ENCODE results near the gene ZNF511.

Gene ZNF511

GRCh38 chr10:133353988-133354605 lies 45.4 kb downstream of the ZNF511 start:
- H3K27ac ChIP-seq = no peak overlapping the region
- no peaks in the 10 kb centered on the region for H3K36me3 ChIP-seq (ENCODE audit: insufficient read depth, low read length)
- no peak overlapping the region for H3K4me3 ChIP-seq
- no peak for TF ChIP-seq POLR2AphosphoS5 (IDR thresholded peaks at IDR 0.05; ENCODE audit: borderline replicate concordance, low read depth, low read length)
- no peak for TF ChIP-seq FOXP2 (optimal IDR thresholded peaks at IDR 0.05; ENCODE audit: control extremely low read depth, extremely low read length, insufficient read depth)
- TF ChIP-seq EZH2 (IDR thresholded peaks at IDR 0.05) = no peak
- H3K9ac ChIP-seq (ENCODE audit: insufficient read length) = no peak overlapping the region
- no peak for DNase-seq (ENCODE audit: low read depth, low spot score)
- no peaks in the 10 kb centered on the region for H3K9me3 ChIP-seq (ENCODE audit: low read depth, low read length)

- H3K27ac ChIP-seq = no peak overlapping the region
- DNase-seq (ENCODE audit: low read depth, low spot score) = no peak
- TF ChIP-seq FOXP2 (optimal IDR thresholded peaks at IDR 0.05; ENCODE audit: control extremely low read depth, extremely low read length, insufficient read depth) (no peak), POLR2AphosphoS5 (IDR thresholded peaks at IDR 0.05; ENCODE audit: borderline replicate concordance, low read depth, low read length) (no peak), EZH2 (IDR thresholded peaks at IDR 0.05) (no peak)
- H3K9ac ChIP-seq (ENCODE audit: insufficient read length) = no peak overlapping the region
- no peaks in the 10 kb centered on the region for H3K9me3 ChIP-seq (ENCODE audit: low read depth, low read length)
- no peaks in the 10 kb centered on the region for H3K36me3 ChIP-seq (ENCODE audit: insufficient read depth, low read length)
- H3K4me3 ChIP-seq = no peak overlapping the region
Observed at GRCh38 chr10:133354672-133355240, 46.0 kb downstream of the ZNF511 start.

GRCh38 chr10:133355266-133355665 lies 46.6 kb downstream of the ZNF511 start:
- no peak overlapping the region for H3K9ac ChIP-seq (ENCODE audit: insufficient read length)
- no peak for TF ChIP-seq FOXP2 (optimal IDR thresholded peaks at IDR 0.05; ENCODE audit: control extremely low read depth, extremely low read length, insufficient read depth)
- no peak for TF ChIP-seq POLR2AphosphoS5 (IDR thresholded peaks at IDR 0.05; ENCODE audit: borderline replicate concordance, low read depth, low read length)
- TF ChIP-seq EZH2 (IDR thresholded peaks at IDR 0.05) = no peak
- H3K27ac ChIP-seq = no peak overlapping the region
- no peaks in the 10 kb centered on the region for H3K36me3 ChIP-seq (ENCODE audit: insufficient read depth, low read length)
- no peak for DNase-seq (ENCODE audit: low read depth, low spot score)
- no peak overlapping the region for H3K4me3 ChIP-seq
- no peaks in the 10 kb centered on the region for H3K9me3 ChIP-seq (ENCODE audit: low read depth, low read length)

- no peak for DNase-seq (ENCODE audit: low read depth, low spot score)
- Histone ChIP-seq H3K36me3 (ENCODE audit: insufficient read depth, low read length) (no peaks in the 10 kb centered on the region), H3K4me3 (no peak overlapping the region), H3K27ac (no peak overlapping the region), H3K9ac (ENCODE audit: insufficient read length) (no peak overlapping the region), H3K9me3 (ENCODE audit: low read depth, low read length) (no peaks in the 10 kb centered on the region)
- TF ChIP-seq EZH2 (IDR thresholded peaks at IDR 0.05) (no peak), FOXP2 (optimal IDR thresholded peaks at IDR 0.05; ENCODE audit: control extremely low read depth, extremely low read length, insufficient read depth) (no peak)
Observed at GRCh38 chr10:133355991-133356390, 47.3 kb downstream of the ZNF511 start.

GRCh38 chr10:133356549-133357284 lies 48.0 kb downstream of the ZNF511 start:
- Histone ChIP-seq H3K27ac (no peak overlapping the region), H3K36me3 (ENCODE audit: insufficient read depth, low read length) (no peaks in the 10 kb centered on the region), H3K9me3 (ENCODE audit: low read depth, low read length) (no peaks in the 10 kb centered on the region), H3K9ac (ENCODE audit: insufficient read length) (peak overlapping the region; percentile 76), H3K4me3 (peak overlapping the region; percentile 80)
- no peak for TF ChIP-seq FOXP2 (optimal IDR thresholded peaks at IDR 0.05; ENCODE audit: control extremely low read depth, extremely low read length, insufficient read depth)
- no peak for TF ChIP-seq POLR2AphosphoS5 (IDR thresholded peaks at IDR 0.05; ENCODE audit: borderline replicate concordance, low read depth, low read length)
- no peak for TF ChIP-seq EZH2 (IDR thresholded peaks at IDR 0.05)
- DNase-seq (ENCODE audit: low read depth, low spot score) = no peak

GRCh38 chr10:133357285-133358161 lies 48.8 kb downstream of the ZNF511 start, which contains the start of gene FUOM:
Gene FUOM (minus strand): TSS chr10:133358019. CDS start chr10:133358007, 12 bp downstream.
- no peaks in the 10 kb centered on the region for H3K9me3 ChIP-seq (ENCODE audit: low read depth, low read length)
- H3K27ac ChIP-seq = no peak within 1 kb of the TSS
- peak within 1 kb of the TSS; percentile 76 for H3K9ac ChIP-seq (ENCODE audit: insufficient read length)
- H3K4me3 ChIP-seq = peak within 1 kb of the TSS; percentile 80
- DNase-seq (ENCODE audit: low read depth, low spot score) = no peak
- TF ChIP-seq EZH2 (IDR thresholded peaks at IDR 0.05) (no peak), POLR2AphosphoS5 (IDR thresholded peaks at IDR 0.05; ENCODE audit: borderline replicate concordance, low read depth, low read length) (peak; percentile 53; the same call in 1 of the 2 replicates)
- no peaks in the 10 kb centered on the region for H3K36me3 ChIP-seq (ENCODE audit: insufficient read depth, low read length)

- Histone ChIP-seq H3K9me3 (ENCODE audit: low read depth, low read length) (no peaks in the 10 kb centered on the region), H3K36me3 (ENCODE audit: insufficient read depth, low read length) (no peaks in the 10 kb centered on the region; the same call in 1 of the 2 replicates), H3K4me3 (no peak overlapping the region), H3K27ac (no peak overlapping the region), H3K9ac (ENCODE audit: insufficient read length) (no peak overlapping the region)
- DNase-seq (ENCODE audit: low read depth, low spot score) = no peak
- TF ChIP-seq FOXP2 (optimal IDR thresholded peaks at IDR 0.05; ENCODE audit: control extremely low read depth, extremely low read length, insufficient read depth) (no peak), POLR2AphosphoS5 (IDR thresholded peaks at IDR 0.05; ENCODE audit: borderline replicate concordance, low read depth, low read length) (no peak), EZH2 (IDR thresholded peaks at IDR 0.05) (no peak)
Observed at GRCh38 chr10:133358162-133358924, 49.6 kb downstream of the ZNF511 start.

Measured in SK-N-MC (cell line).